Measurements from ENCODE around the gene SLC41A2.

DNA sequence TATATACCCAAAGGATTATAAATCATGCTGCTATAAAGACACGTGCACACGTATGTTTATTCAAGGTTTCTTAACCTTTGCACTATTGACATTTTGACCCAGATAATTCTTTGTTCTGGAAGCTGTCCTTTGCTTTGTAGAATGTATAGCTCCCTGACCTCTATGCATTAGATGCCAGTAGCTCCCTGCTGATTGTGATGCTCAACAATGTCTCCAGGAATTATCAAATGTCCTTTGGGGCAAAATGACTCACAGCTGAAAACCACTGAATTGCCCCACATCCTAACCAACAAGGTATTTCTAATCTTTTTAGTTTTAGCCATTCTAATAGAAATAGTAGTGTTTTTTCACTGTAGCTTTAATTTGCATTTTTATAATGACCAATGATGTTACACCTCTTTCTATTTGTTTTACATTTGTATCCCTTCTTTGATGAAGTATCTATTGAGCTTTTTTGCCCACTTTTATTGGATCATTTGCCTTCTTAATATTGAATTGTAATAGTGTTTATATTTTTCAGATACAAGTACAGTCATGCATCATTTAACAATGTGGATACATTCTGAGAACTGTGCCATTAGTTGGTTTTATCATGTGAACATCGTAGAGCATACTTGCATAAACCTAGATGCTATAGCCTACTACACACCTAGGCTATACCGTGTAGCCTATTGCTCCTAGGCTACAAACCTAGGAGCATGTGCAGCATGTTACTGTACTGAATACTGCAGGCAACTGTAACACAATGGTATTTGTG lies 17.7 kb upstream of the SLC41A2 start:
- TF ChIP-seq, protein P1, sequence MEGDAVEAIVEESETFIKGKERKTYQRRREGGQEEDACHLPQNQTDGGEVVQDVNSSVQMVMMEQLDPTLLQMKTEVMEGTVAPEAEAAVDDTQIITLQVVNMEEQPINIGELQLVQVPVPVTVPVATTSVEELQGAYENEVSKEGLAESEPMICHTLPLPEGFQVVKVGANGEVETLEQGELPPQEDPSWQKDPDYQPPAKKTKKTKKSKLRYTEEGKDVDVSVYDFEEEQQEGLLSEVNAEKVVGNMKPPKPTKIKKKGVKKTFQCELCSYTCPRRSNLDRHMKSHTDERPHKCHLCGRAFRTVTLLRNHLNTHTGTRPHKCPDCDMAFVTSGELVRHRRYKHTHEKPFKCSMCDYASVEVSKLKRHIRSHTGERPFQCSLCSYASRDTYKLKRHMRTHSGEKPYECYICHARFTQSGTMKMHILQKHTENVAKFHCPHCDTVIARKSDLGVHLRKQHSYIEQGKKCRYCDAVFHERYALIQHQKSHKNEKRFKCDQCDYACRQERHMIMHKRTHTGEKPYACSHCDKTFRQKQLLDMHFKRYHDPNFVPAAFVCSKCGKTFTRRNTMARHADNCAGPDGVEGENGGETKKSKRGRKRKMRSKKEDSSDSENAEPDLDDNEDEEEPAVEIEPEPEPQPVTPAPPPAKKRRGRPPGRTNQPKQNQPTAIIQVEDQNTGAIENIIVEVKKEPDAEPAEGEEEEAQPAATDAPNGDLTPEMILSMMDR (IDR thresholded peaks at IDR 0.05): no peak
- TF ChIP-seq EZH2 (IDR thresholded peaks at IDR 0.05; ENCODE audit: borderline replicate concordance, insufficient read depth, low read depth, low read length, poor library complexity, severe bottlenecking): no peak
